Measurements from ENCODE around the gene PXDC1. TPM values are rescaled to one million over a fixed set of nuclear protein-coding genes. Genes with fewer than 3 reads are reported as not detected.

The PXDC1 gene
- total and polyA plus RNA-seq, 2 experiments from 2014 or later = 1.2 to 1.8 TPM

- peaks cover 7% of the 10 kb centered on the region for H3F3A ChIP-seq (replicated peaks; ENCODE audit: low read depth)
- H3K4me1 ChIP-seq (ENCODE audit: insufficient read depth) = peaks cover 19% of the 10 kb centered on the region
- H3K4me3 ChIP-seq = no peak overlapping the region
- ATAC-seq (no peak), DNase-seq (ENCODE audit: low spot score) (no peak)
- H3K27ac ChIP-seq (ENCODE audit: low read depth) = no peak overlapping the region
- peaks cover 29% of the 10 kb centered on the region for H3K27me3 ChIP-seq (ENCODE audit: insufficient read depth)
- peaks cover 37% of the 10 kb centered on the region for H3K27me3 Mint-ChIP-seq (ENCODE audit: insufficient read depth, low read depth, poor library complexity)
- H4K20me1 ChIP-seq (replicated peaks; ENCODE audit: insufficient read depth) = no peaks in the 10 kb centered on the region
- no peak overlapping the region for H3K27ac Mint-ChIP-seq
- H3K9me3 Mint-ChIP-seq = no peaks in the 10 kb centered on the region
- H3K36me3 ChIP-seq (ENCODE audit: insufficient read depth) = no peaks in the 10 kb centered on the region
- no peak overlapping the region for H3K4me3 Mint-ChIP-seq
- TF ChIP-seq NANOG (IDR thresholded peaks at IDR 0.05; ENCODE audit: borderline replicate concordance) (no peak), ETS1 (IDR thresholded peaks at IDR 0.05) (no peak), CTCF (conservative IDR thresholded peaks at IDR 0.05; ENCODE audit: low read depth in 2 of 2) (no peak)
- H3K36me3 Mint-ChIP-seq (ENCODE audit: low read depth) = no peaks in the 10 kb centered on the region
- no peak overlapping the region for H3K4me2 ChIP-seq
- peaks cover 44% of the 10 kb centered on the region for H3K4me1 Mint-ChIP-seq
- H3K79me2 ChIP-seq (replicated peaks; ENCODE audit: insufficient read depth) = no peaks in the 10 kb centered on the region
- no peaks in the 10 kb centered on the region for H3K9me2 ChIP-seq (ENCODE audit: insufficient read depth)
- H2AFZ ChIP-seq = no peak overlapping the region
Observed at GRCh38 chr6:3746119-3746691, 5.3 kb downstream of the PXDC1 start.

- H3K4me2 ChIP-seq = no peak overlapping the region
- no peaks in the 10 kb centered on the region for H3K9me3 Mint-ChIP-seq
- H3K9me2 ChIP-seq (ENCODE audit: insufficient read depth) = no peaks in the 10 kb centered on the region
- no peak overlapping the region for H2AFZ ChIP-seq
- H3K27ac ChIP-seq (ENCODE audit: low read depth) = no peak overlapping the region
- H3K27me3 ChIP-seq (ENCODE audit: insufficient read depth) = peaks cover 23% of the 10 kb centered on the region
- H3K4me1 Mint-ChIP-seq = peaks cover 44% of the 10 kb centered on the region
- H3F3A ChIP-seq (replicated peaks; ENCODE audit: low read depth) = peaks cover 7% of the 10 kb centered on the region
- H3K27ac Mint-ChIP-seq = no peak overlapping the region
- H3K36me3 ChIP-seq (ENCODE audit: insufficient read depth) = no peaks in the 10 kb centered on the region
- no peaks in the 10 kb centered on the region for H4K20me1 ChIP-seq (replicated peaks; ENCODE audit: insufficient read depth)
- H3K36me3 Mint-ChIP-seq (ENCODE audit: low read depth) = no peaks in the 10 kb centered on the region
- no peak overlapping the region for H3K4me3 ChIP-seq
- ATAC-seq = no peak
- H3K4me3 Mint-ChIP-seq = no peak overlapping the region
- no peak for DNase-seq (ENCODE audit: low spot score)
- no peaks in the 10 kb centered on the region for H3K79me2 ChIP-seq (replicated peaks; ENCODE audit: insufficient read depth)
- H3K4me1 ChIP-seq (ENCODE audit: insufficient read depth) = peaks cover 19% of the 10 kb centered on the region
- H3K27me3 Mint-ChIP-seq (ENCODE audit: insufficient read depth, low read depth, poor library complexity) = peaks cover 37% of the 10 kb centered on the region
- TF ChIP-seq JUNB (IDR thresholded peaks at IDR 0.05; ENCODE audit: unreplicated experiment) (no peak), REST (IDR thresholded peaks at IDR 0.05; ENCODE audit: unreplicated experiment) (no peak), CREB1 (CRISPR knock-in tag; IDR thresholded peaks at IDR 0.05; ENCODE audit: low read depth) (no peak), POLR2AphosphoS5 (IDR thresholded peaks at IDR 0.05; ENCODE audit: low read depth) (no peak), ETS1 (IDR thresholded peaks at IDR 0.05) (no peak), CTCF (conservative IDR thresholded peaks at IDR 0.05; ENCODE audit: low read depth in 2 of 2) (no peak), ZNF331 (CRISPR knock-in tag; IDR thresholded peaks at IDR 0.05; ENCODE audit: low read depth) (no peak), NANOG (IDR thresholded peaks at IDR 0.05; ENCODE audit: borderline replicate concordance) (no peak), EZH2phosphoT487 (IDR thresholded peaks at IDR 0.05; ENCODE audit: unreplicated experiment) (no peak), ZNF114 (CRISPR knock-in tag; IDR thresholded peaks at IDR 0.05) (no peak), STAT1 (IDR thresholded peaks at IDR 0.05; ENCODE audit: unreplicated experiment) (no peak)
Observed at GRCh38 chr6:3745566-3746118, 5.9 kb downstream of the PXDC1 start.
